Measurements from ENCODE around the gene KCNMB4. TPM values are rescaled to one million over a fixed set of nuclear protein-coding genes. Genes with fewer than 3 reads are reported as not detected.

KCNMB4 gene
- polyA plus RNA-seq, 1 of the 3 experiments (the other 2 are of a cell fraction) = 0.74 TPM

GRCh38 chr12:70360218-70360617 is 5.9 kb upstream of the KCNMB4 start:
- Histone ChIP-seq H3K9me2 (no peaks in the 10 kb centered on the region), H3K4me3 (ENCODE audit: low read depth in 2 of 2, low read length in 1 of 2) (no peak overlapping the region), H3K27ac (ENCODE audit: low read depth in 2 of 2, low read length in 1 of 2) (no peak overlapping the region), H2AFZ (ENCODE audit: low read depth) (no peak overlapping the region), H3K9ac (no peak overlapping the region), H3F3A (replicated peaks; ENCODE audit: insufficient read depth) (peaks cover 18% of the 10 kb centered on the region), H3K4me2 (no peak overlapping the region), H3K36me3 (replicated peaks in 1 of 2; ENCODE audit: control insufficient read depth in 1 of 2, insufficient read depth in 2 of 2, low read length in 1 of 2) (peaks cover 8 to 15% of the 10 kb centered on the region in 2 experiments), H3K4me1 (ENCODE audit: control insufficient read depth in 1 of 2, insufficient read depth in 2 of 2, low read depth in 1 of 2, low read length in 1 of 2) (peaks cover 0 to 1% of the 10 kb centered on the region in 2 experiments; a peak in 2 of 4 replicates), H4K20me1 (ENCODE audit: insufficient read depth) (no peaks in the 10 kb centered on the region), H3K27me3 (ENCODE audit: insufficient read depth) (no peaks in the 10 kb centered on the region), H3K79me2 (ENCODE audit: insufficient read depth) (no peaks in the 10 kb centered on the region), H3K9me3 (no peaks in the 10 kb centered on the region)
- no peak for TF ChIP-seq MAX (IDR thresholded peaks at IDR 0.05; ENCODE audit: low read depth)
- no peak for TF ChIP-seq FOXM1 (IDR thresholded peaks at IDR 0.05; ENCODE audit: low read depth)
- TF ChIP-seq RAD21 (IDR thresholded peaks at IDR 0.05; ENCODE audit: low read length) = no peak
- no peak for TF ChIP-seq USF2 (IDR thresholded peaks at IDR 0.05; ENCODE audit: borderline replicate concordance, low read depth, low read length)
- TF ChIP-seq RCOR1 (IDR thresholded peaks at IDR 0.05; ENCODE audit: low read length) = no peak
- TF ChIP-seq CHD2 (IDR thresholded peaks at IDR 0.05; ENCODE audit: low read length, partially characterized antibody) = no peak
- TF ChIP-seq RXRA (IDR thresholded peaks at IDR 0.05; ENCODE audit: borderline replicate concordance, low read depth) = no peak
- no peak for TF ChIP-seq TEAD4 (IDR thresholded peaks at IDR 0.05; ENCODE audit: borderline replicate concordance, insufficient read depth)
- no peak for TF ChIP-seq IRF3 (IDR thresholded peaks at IDR 0.05; ENCODE audit: low read depth, low read length)
- TF ChIP-seq YY1 (IDR thresholded peaks at IDR 0.05; ENCODE audit: low read depth) = no peak
- no peak for TF ChIP-seq NRF1 (IDR thresholded peaks at IDR 0.05; ENCODE audit: low read depth, low read length)
- TF ChIP-seq FOSL2 (IDR thresholded peaks at IDR 0.05; ENCODE audit: borderline replicate concordance, low read depth) = no peak
- TF ChIP-seq GABPA (IDR thresholded peaks at IDR 0.05; ENCODE audit: low read depth) = no peak
- no peak for TF ChIP-seq SMC3 (IDR thresholded peaks at IDR 0.05; ENCODE audit: low read depth, low read length)
- TF ChIP-seq EP300 (IDR thresholded peaks at IDR 0.05; ENCODE audit: borderline replicate concordance in 1 of 2, low read depth in 1 of 2, low read length in 1 of 2) = no peak
- TF ChIP-seq SIN3A (IDR thresholded peaks at IDR 0.05; ENCODE audit: borderline replicate concordance, low read depth, low read length) = no peak
- TF ChIP-seq REST (IDR thresholded peaks at IDR 0.05; ENCODE audit: low read depth, low read length) = no peak
- no peak for TF ChIP-seq PBX3 (IDR thresholded peaks at IDR 0.05)
- TF ChIP-seq TAF1 (IDR thresholded peaks at IDR 0.05; ENCODE audit: borderline replicate concordance, low read depth, low read length) = no peak
- ChIA-PET POLR2A (no interaction called here), CTCF (no interaction called here)
- no peak for DNase-seq
